Measurements from ENCODE around the gene TH.

Gene TH

DNA sequence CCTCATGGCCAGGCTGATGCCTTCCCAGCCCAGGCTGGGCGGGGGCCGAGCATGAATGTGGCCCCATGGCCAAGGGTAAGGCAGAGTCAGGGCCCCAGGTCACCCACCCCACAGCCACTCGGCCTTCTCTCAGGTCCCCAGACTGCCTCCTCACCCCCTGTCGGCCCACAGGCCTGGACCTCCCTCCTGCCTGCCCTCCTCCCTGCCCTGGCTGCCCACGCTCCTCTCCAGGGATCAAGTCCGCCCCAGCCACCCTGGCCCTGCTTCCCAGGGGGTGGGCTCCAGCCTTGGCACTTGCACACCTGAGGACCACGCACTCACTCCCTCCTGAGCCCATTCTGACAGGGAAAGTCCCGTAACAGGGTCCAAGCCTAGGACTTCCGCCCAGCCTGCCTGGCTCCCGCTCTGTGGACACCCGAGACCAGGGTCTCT, 37.8 kb upstream of the TH start:
- no peaks in the 10 kb centered on the region for H4K20me1 ChIP-seq (ENCODE audit: insufficient read depth)
- H3K79me2 ChIP-seq (ENCODE audit: insufficient read depth, low read depth) = no peaks in the 10 kb centered on the region
- H3K4me2 ChIP-seq = no peak overlapping the region
- no peaks in the 10 kb centered on the region for H3K4me1 ChIP-seq (ENCODE audit: low read depth, poor library complexity, severe bottlenecking)
- no peak overlapping the region for H3K9ac ChIP-seq
- no peak overlapping the region for H2AFZ ChIP-seq (ENCODE audit: low read depth)
- no peaks in the 10 kb centered on the region for H3K36me3 ChIP-seq (ENCODE audit: insufficient read depth)
- no peak overlapping the region for H3K4me3 ChIP-seq (IDR thresholded peaks at IDR 0.05; ENCODE audit: insufficient read depth, low read depth, low read length)
- TF ChIP-seq, protein P1, sequence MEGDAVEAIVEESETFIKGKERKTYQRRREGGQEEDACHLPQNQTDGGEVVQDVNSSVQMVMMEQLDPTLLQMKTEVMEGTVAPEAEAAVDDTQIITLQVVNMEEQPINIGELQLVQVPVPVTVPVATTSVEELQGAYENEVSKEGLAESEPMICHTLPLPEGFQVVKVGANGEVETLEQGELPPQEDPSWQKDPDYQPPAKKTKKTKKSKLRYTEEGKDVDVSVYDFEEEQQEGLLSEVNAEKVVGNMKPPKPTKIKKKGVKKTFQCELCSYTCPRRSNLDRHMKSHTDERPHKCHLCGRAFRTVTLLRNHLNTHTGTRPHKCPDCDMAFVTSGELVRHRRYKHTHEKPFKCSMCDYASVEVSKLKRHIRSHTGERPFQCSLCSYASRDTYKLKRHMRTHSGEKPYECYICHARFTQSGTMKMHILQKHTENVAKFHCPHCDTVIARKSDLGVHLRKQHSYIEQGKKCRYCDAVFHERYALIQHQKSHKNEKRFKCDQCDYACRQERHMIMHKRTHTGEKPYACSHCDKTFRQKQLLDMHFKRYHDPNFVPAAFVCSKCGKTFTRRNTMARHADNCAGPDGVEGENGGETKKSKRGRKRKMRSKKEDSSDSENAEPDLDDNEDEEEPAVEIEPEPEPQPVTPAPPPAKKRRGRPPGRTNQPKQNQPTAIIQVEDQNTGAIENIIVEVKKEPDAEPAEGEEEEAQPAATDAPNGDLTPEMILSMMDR (conservative IDR thresholded peaks at IDR 0.05; ENCODE audit: low read depth, low read length) = no peak
- no peak overlapping the region for H3K27ac ChIP-seq
- peaks cover 73% of the 10 kb centered on the region for H3K27me3 ChIP-seq (ENCODE audit: insufficient read depth, low read depth)

DNA sequence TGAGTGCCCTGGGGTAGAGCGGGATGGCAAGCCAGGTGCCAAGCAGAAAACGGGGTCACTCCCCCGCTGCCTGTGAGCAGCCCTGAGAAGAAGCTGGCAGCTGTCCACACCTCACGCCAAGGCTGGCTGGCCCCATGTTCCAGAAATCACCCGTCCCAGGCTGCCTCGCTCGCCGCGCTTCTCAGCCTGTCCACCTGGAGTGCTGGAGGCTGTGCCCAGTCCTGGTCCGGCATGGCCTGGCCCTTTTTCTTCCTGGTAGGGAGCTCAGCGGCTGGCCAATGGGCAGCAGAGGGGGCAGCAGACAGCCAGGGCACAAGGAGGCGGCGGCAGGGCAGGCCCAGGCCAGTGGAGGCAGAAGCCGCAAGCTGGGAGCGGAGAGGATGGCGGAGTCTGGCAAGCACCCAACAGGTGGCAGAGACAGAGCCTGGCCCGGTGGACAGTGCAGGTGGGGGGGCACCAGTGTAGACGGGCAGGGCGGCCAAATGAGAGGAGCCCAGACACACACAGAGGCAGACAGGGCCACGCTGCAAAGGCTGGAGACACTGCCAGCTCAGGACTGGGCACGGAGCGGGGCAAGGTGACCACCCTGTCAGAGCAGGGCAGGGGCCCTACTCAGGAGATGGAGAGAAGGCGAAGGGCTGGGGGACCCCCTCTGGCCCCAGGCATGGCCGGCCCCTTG, 37.2 kb upstream of the TH start:
- no peaks in the 10 kb centered on the region for H3K36me3 ChIP-seq (ENCODE audit: insufficient read depth)
- H3K27ac ChIP-seq = no peak overlapping the region
- H4K20me1 ChIP-seq (ENCODE audit: insufficient read depth) = no peaks in the 10 kb centered on the region
- peaks cover 69% of the 10 kb centered on the region for H3K27me3 ChIP-seq (ENCODE audit: insufficient read depth, low read depth)
- H3K4me2 ChIP-seq = no peak overlapping the region
- H3K4me1 ChIP-seq (ENCODE audit: low read depth, poor library complexity, severe bottlenecking) = no peaks in the 10 kb centered on the region
- H3K9ac ChIP-seq = no peak overlapping the region
- no peak overlapping the region for H3K4me3 ChIP-seq (IDR thresholded peaks at IDR 0.05; ENCODE audit: insufficient read depth, low read depth, low read length)
- no peaks in the 10 kb centered on the region for H3K79me2 ChIP-seq (ENCODE audit: insufficient read depth, low read depth)
- no peak overlapping the region for H2AFZ ChIP-seq (ENCODE audit: low read depth)
- TF ChIP-seq, protein P1 (conservative IDR thresholded peaks at IDR 0.05; ENCODE audit: low read depth, low read length) = no peak

DNA sequence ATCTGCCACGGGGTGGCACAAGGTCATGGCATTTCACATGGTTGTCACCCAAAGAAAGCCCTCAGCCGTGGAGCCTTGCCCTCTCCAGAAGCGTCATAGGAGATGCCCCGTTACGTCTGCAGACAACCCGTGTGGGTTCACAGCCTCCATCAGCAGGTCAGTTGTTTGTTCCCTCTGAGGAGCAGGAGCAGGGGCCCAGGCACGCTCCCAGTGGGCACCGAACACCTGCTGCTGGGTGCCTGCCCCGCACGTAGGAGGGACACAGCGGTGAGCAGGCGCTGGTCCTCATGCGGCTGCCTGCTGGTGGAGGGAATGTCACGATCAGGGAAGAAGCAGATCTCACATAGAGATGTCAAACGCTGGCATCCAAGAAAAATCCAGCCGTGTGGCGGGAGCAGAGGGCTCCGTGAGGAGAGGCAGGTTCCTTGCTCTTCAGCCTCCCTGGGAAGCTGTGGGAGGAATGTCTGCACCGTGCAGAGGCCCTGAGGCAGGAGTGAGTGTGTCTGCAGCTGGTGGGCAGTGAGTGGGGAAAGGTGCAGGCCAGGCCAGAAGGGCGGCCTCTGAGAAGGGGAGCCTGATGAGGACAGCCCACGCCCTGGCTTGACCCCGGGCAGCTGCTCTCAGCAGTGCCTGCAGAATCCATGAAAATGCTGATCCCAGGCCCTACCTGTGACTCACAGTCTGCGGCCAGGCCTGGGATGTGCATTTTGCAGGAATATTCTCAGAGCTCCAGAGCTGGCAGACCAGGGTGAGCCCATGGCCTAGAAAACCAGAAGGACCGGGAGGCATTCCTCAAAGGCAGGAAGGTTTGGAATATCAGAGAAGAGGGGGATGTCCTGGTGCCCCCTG, 36.4 kb upstream of the TH start:
- H3K27me3 ChIP-seq (ENCODE audit: insufficient read depth, low read depth) = peaks cover 68% of the 10 kb centered on the region
- H3K27ac ChIP-seq = no peak overlapping the region
- no peaks in the 10 kb centered on the region for H3K36me3 ChIP-seq (ENCODE audit: insufficient read depth)
- H3K4me2 ChIP-seq = no peak overlapping the region
- H3K4me3 ChIP-seq (IDR thresholded peaks at IDR 0.05; ENCODE audit: insufficient read depth, low read depth, low read length) = no peak overlapping the region
- H2AFZ ChIP-seq (ENCODE audit: low read depth) = no peak overlapping the region
- no peaks in the 10 kb centered on the region for H3K4me1 ChIP-seq (ENCODE audit: low read depth, poor library complexity, severe bottlenecking)
- H4K20me1 ChIP-seq (ENCODE audit: insufficient read depth) = no peaks in the 10 kb centered on the region
- TF ChIP-seq, protein P1 (conservative IDR thresholded peaks at IDR 0.05; ENCODE audit: low read depth, low read length) = no peak
- no peaks in the 10 kb centered on the region for H3K79me2 ChIP-seq (ENCODE audit: insufficient read depth, low read depth)
- H3K9ac ChIP-seq = no peak overlapping the region

DNA sequence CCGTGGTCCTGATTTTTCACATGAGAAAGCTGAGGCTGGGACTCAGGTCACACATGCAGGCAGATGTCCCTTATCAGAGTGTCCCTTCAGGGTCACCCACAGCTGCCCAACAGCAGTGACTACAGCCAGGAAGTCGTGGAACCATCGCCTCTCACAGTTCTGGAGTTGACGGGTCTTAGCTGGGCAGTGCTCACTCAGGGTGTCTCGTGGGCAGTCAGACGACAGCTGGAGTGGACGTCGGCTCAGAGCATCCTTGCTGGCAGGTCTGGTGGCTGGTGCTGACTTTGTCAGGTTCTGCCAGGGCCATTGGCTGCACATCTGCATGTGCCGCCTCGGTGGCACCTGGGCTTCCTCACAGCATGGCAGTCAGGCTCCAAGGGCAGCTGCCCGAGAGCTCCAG, 35.6 kb upstream of the TH start:
- Histone ChIP-seq H3K79me2 (ENCODE audit: insufficient read depth, low read depth) (no peaks in the 10 kb centered on the region), H4K20me1 (ENCODE audit: insufficient read depth) (no peaks in the 10 kb centered on the region), H3K27me3 (ENCODE audit: insufficient read depth, low read depth) (peaks cover 66% of the 10 kb centered on the region), H2AFZ (ENCODE audit: low read depth) (no peak overlapping the region), H3K9ac (no peak overlapping the region), H3K36me3 (ENCODE audit: insufficient read depth) (no peaks in the 10 kb centered on the region), H3K27ac (no peak overlapping the region), H3K4me2 (no peak overlapping the region), H3K4me3 (IDR thresholded peaks at IDR 0.05; ENCODE audit: insufficient read depth, low read depth, low read length) (no peak overlapping the region), H3K4me1 (ENCODE audit: low read depth, poor library complexity, severe bottlenecking) (no peaks in the 10 kb centered on the region)
- TF ChIP-seq, protein P1 (conservative IDR thresholded peaks at IDR 0.05; ENCODE audit: low read depth, low read length) = no peak

All from KMS-11 (cell line).